IMR-90 (cell line): ENCODE data around the gene DCAF15. TPM values are rescaled to one million over a fixed set of nuclear protein-coding genes. Genes with fewer than 3 reads are reported as not detected.

Experiments used
- ATAC-seq: fragments of 200-7000 bp; cut with Tn5 transposase; 2 replicates; pipeline ENCODE4 v1.9.1; 2020; ENCODE audit warnings: low read depth, mild to moderate bottlenecking, moderate library complexity
- BruUV-seq: library from RNA; stranded (reverse); fragments of 400-500 nt; replicated peaks from 2 replicates; lab custom pipeline; 2021; lab: Mats Ljungman, UMichigan
- CTCF ChIA-PET: fragments of 300-600 bp; formaldehyde crosslinking; extraction: SDS; loops from one replicate; lab custom pipeline; 2021; ENCODE audit warnings: antibody characterized with exemption; lab: Yijun Ruan, JAX
- POLR2A ChIA-PET: fragments of 300-600 bp; sonication (Branson Sonifier 250); formaldehyde crosslinking; loops from one replicate; lab custom pipeline; 2022; ENCODE audit warnings: antibody characterized with exemption; ENCODE audit not compliant: unreplicated experiment; lab: Charles Lee
- DNase-seq: peaks from one replicate; pipeline ENCODE4 v3.0.0; 2013
- H2AFZ ChIP-seq: replicated peaks from 2 replicates; pipeline ENCODE3; 2013; ENCODE audit warnings: low read length, mild to moderate bottlenecking; ENCODE audit not compliant: poor library complexity
- H2AK5ac ChIP-seq: 2 replicates; pipeline ENCODE4 v1.6.1; 2013; ENCODE audit warnings: low read depth, low read length, inconsistent platforms
- H2AK9ac ChIP-seq: replicated peaks from 2 replicates; pipeline ENCODE3; 2013; ENCODE audit warnings: mild to moderate bottlenecking, low read depth, low read length, moderate library complexity; ENCODE audit not compliant: poor library complexity
- H2BK120ac ChIP-seq: 2 replicates; pipeline ENCODE4 v1.6.1; 2013; ENCODE audit warnings: low read depth, low read length, inconsistent platforms
- H2BK15ac ChIP-seq: 3 replicates; pipeline ENCODE4 v1.6.1; 2013; ENCODE audit warnings: low read depth, low read length, inconsistent platforms
- H2BK20ac ChIP-seq: 2 replicates; pipeline ENCODE4 v1.6.1; 2013; ENCODE audit warnings: low read depth, mild to moderate bottlenecking, inconsistent platforms, low read length, moderate library complexity
- H2BK5ac ChIP-seq: 2 replicates; pipeline ENCODE4 v1.6.1; 2013; ENCODE audit warnings: mild to moderate bottlenecking, low read depth, low read length, inconsistent platforms; ENCODE audit not compliant: poor library complexity, severe bottlenecking
- H3K14ac ChIP-seq: replicated peaks from 2 replicates; pipeline ENCODE4 v1.6.1; 2013; ENCODE audit warnings: low read depth, low read length, inconsistent platforms
- H3K18ac ChIP-seq: 2 replicates; pipeline ENCODE4 v1.6.1; 2013; ENCODE audit warnings: low read depth, low read length, control low read depth
- H3K23ac ChIP-seq: 2 replicates; pipeline ENCODE4 v1.6.1; 2013; ENCODE audit warnings: low read depth, low read length, inconsistent platforms
- H3K27ac ChIP-seq: 2 replicates; pipeline ENCODE4 v1.5.1; 2013; ENCODE audit warnings: mild to moderate bottlenecking, control low read depth, low read length; ENCODE audit not compliant: insufficient read depth
- H3K27me3 ChIP-seq: 2 replicates; pipeline ENCODE4 v1.6.1; 2013; ENCODE audit warnings: low read length; ENCODE audit not compliant: control insufficient read depth, insufficient read depth
- H3K36me3 ChIP-seq: 2 replicates; pipeline ENCODE4 v1.6.1; 2013; ENCODE audit warnings: low read length, mixed read lengths; ENCODE audit not compliant: control insufficient read depth, insufficient read depth
- H3K4ac ChIP-seq: 2 replicates; pipeline ENCODE4 v1.6.1; 2013; ENCODE audit warnings: low read depth, low read length, inconsistent platforms
- H3K4me1 ChIP-seq: 2 replicates; pipeline ENCODE4 v1.6.1; 2013; ENCODE audit warnings: low read length, mixed read lengths; ENCODE audit not compliant: control insufficient read depth, insufficient read depth
- H3K4me2 ChIP-seq: 2 replicates; pipeline ENCODE4 v1.6.1; 2013; ENCODE audit warnings: low read depth, mild to moderate bottlenecking, control low read depth, low read length, moderate library complexity
- H3K4me3 ChIP-seq: 2 replicates; pipeline ENCODE4 v1.5.1; 2013; ENCODE audit warnings: low read depth, mild to moderate bottlenecking, control low read depth, low read length, moderate library complexity; ENCODE audit not compliant: insufficient read depth
- H3K56ac ChIP-seq: 2 replicates; pipeline ENCODE4 v1.6.1; 2013; ENCODE audit warnings: low read length, inconsistent platforms; ENCODE audit not compliant: insufficient read depth; ENCODE audit errors: extremely low read depth
- H3K79me1 ChIP-seq, 2 experiments: 2 replicates each; pipeline ENCODE4 v1.6.1; 2013; ENCODE audit warnings: low read length in 2 of 2, inconsistent platforms in 1 of 2, low read depth in 1 of 2
- H3K9ac ChIP-seq: 2 replicates; pipeline ENCODE4 v1.6.1; 2013; ENCODE audit warnings: low read depth, low read length, control low read depth
- H3K9me1 ChIP-seq: 2 replicates; pipeline ENCODE4 v1.6.1; 2013; ENCODE audit warnings: low read length, inconsistent platforms; ENCODE audit not compliant: insufficient read depth
- H3K9me3 ChIP-seq: 2 replicates; pipeline ENCODE4 v1.6.1; 2013; ENCODE audit warnings: low read length; ENCODE audit not compliant: control insufficient read depth, insufficient read depth
- H4K20me1 ChIP-seq: 2 replicates; pipeline ENCODE4 v1.6.1; 2013; ENCODE audit warnings: low read length, inconsistent platforms; ENCODE audit not compliant: insufficient read depth
- H4K5ac ChIP-seq: 2 replicates; pipeline ENCODE4 v1.6.1; 2013; ENCODE audit warnings: mild to moderate bottlenecking, low read depth, low read length, control low read depth
- H4K8ac ChIP-seq, 2 experiments: 2 replicates each; pipeline ENCODE4 v1.6.1; 2013; ENCODE audit warnings: low read depth in 2 of 2, low read length in 2 of 2, control low read depth in 1 of 2, inconsistent platforms in 1 of 2
- H4K91ac ChIP-seq: 2 replicates; pipeline ENCODE4 v1.6.1; 2013; ENCODE audit warnings: low read depth, low read length, inconsistent platforms; ENCODE audit not compliant: insufficient read depth
- RFX5 ChIP-seq: IDR thresholded peaks from 2 replicates; pipeline ENCODE4 v1.8.0; 2012; ENCODE audit warnings: low read depth, mild to moderate bottlenecking, low read length, moderate library complexity
- WGBS, 2 experiments: methylation state at CpG; one replicate each; pipeline versions ENCODE4 v1.1.5 to v1.1.7; 2013; ENCODE audit warnings: missing lambda C conversion rate in 2 of 2; ENCODE audit not compliant: insufficient read length in 1 of 2; ENCODE audit errors: extremely low coverage in 2 of 2; 5-methylcytosine and 5-hydroxymethylcytosine counted together
- dilution Hi-C: fragments of 300-500 bp; cut with HindIII; formaldehyde crosslinking; loops from one replicate; pipeline ENCODE4 v1.14.3; 2018; ENCODE audit warnings: low sequenced_read_pairs; ENCODE audit not compliant: unreplicated experiment
- in situ Hi-C: fragments of 300-500 bp; cut with MboI; formaldehyde crosslinking; loops from 3 replicates; pipeline ENCODE4 v1.14.3; 2019; ENCODE audit warnings: low sequenced_read_pairs, inconsistent platforms, mixed read lengths
- intact Hi-C: fragments of 100-400 bp; cut with micrococcal nuclease; formaldehyde crosslinking; loops from 2 replicates; pipeline ENCODE4 v1.10.0; 2022
- polyA plus RNA-seq, 3 experiments: library from polyadenylated mRNA; depleted of rRNA; stranded (reverse); fragments of >200 nt; gene quantifications; 2 replicates each; pipeline ENCODE4 v1.2.3, GENCODE V29; 2012; ENCODE audit warnings: low replicate concordance in 1 of 3
- total RNA-seq: library from RNA; depleted of rRNA; stranded (reverse); fragments of >200 nt; gene quantifications from 2 replicates; pipeline ENCODE4 v1.2.3, GENCODE V29; 2012

Gene DCAF15
- total and polyA plus RNA-seq, 2 of the 4 experiments (the other 2 are of a cell fraction) = 6.8 to 31.0 TPM

DNA sequence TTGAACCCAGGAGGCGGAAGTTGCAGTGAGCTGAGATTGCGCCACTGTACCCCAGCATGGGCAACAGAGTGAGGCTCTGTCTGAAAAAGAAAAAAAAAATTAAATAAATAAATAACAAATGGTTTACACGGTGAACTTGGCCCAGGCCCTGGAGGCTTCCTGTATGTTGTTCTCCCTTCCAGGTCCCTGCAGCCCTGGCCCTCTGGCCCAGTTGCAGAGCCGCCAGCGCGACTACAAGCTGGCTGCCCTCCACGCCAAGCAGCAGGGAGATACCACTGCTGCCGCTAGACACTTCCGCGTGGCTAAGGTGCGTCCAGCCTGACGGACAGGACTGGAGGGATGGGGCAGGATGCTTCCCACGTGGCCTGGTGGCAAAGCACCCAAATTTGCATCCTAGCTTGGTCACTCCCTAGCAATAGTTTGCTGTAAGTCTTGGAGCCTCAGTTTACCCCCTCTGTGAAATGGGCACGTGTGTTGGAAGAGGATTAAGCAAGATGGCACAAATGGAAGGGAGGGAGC, 34.4 kb upstream of the DCAF15 start:
- WGBS, 2 experiments = 91% methylated on average over 4 of the region's 14 CpGs; no CpG with 5 or more reads in 1 of the 2 experiments
- H3K9ac ChIP-seq = no peak overlapping the region
- in situ Hi-C loops = no loop called here

More for the DNA sequence above, 34.4 kb upstream of the DCAF15 start:
- Histone ChIP-seq H3K56ac (no peak overlapping the region), H2BK20ac (no peak overlapping the region), H3K4me1 (peaks cover 2% of the 10 kb centered on the region; the same call in 1 of the 2 replicates), H2BK15ac (no peak overlapping the region), H3K79me1 (no peaks in the 10 kb centered on the region), H2BK120ac (no peak overlapping the region), H2AK5ac (no peak overlapping the region), H3K18ac (no peak overlapping the region), H2AFZ (no peak overlapping the region), H4K5ac (no peak overlapping the region), H3K27ac (no peak overlapping the region), H3K4me2 (no peak overlapping the region), H2BK5ac (no peak overlapping the region), H3K4ac (no peak overlapping the region), H3K23ac (no peak overlapping the region), H3K9me3 (peaks cover 4% of the 10 kb centered on the region), H4K20me1 (no peaks in the 10 kb centered on the region), H4K8ac (no peak overlapping the region), H3K4me3 (no peak overlapping the region), H3K27me3 (no peaks in the 10 kb centered on the region), H3K14ac (no peak overlapping the region), H3K36me3 (peaks cover 45% of the 10 kb centered on the region), H4K91ac (no peak overlapping the region), H2AK9ac (peak overlapping the region; percentile 72), H3K9me1 (no peaks in the 10 kb centered on the region)
- POLR2A ChIA-PET = no interaction called here
- intact Hi-C loops = no loop called here
- TF ChIP-seq RFX5 = no peak
- DNase-seq (no peak), ATAC-seq (no peak)
- CTCF ChIA-PET = no interaction called here
- no TSS peak for BruUV-seq
- dilution Hi-C loops = no loop called here
